Ishikawa (cell line): ENCODE results near the gene WNK3.

Experiments used
- CEBPB ChIP-seq: IDR thresholded peaks from 2 replicates; pipeline ENCODE4 v1.6.1; 2012
- CREB1 ChIP-seq: IDR thresholded peaks from 2 replicates; pipeline ENCODE4 v1.6.1; 2012; ENCODE audit warnings: low read depth
- EGR1 ChIP-seq: IDR thresholded peaks from 2 replicates; pipeline ENCODE4 v1.6.1; 2012
- EP300 ChIP-seq: IDR thresholded peaks from 2 replicates; pipeline ENCODE4 v1.6.1; 2012; ENCODE audit warnings: borderline replicate concordance
- TCF12 ChIP-seq: IDR thresholded peaks from 2 replicates; pipeline ENCODE4 v1.6.1; 2012; ENCODE audit warnings: low read depth

DNA sequence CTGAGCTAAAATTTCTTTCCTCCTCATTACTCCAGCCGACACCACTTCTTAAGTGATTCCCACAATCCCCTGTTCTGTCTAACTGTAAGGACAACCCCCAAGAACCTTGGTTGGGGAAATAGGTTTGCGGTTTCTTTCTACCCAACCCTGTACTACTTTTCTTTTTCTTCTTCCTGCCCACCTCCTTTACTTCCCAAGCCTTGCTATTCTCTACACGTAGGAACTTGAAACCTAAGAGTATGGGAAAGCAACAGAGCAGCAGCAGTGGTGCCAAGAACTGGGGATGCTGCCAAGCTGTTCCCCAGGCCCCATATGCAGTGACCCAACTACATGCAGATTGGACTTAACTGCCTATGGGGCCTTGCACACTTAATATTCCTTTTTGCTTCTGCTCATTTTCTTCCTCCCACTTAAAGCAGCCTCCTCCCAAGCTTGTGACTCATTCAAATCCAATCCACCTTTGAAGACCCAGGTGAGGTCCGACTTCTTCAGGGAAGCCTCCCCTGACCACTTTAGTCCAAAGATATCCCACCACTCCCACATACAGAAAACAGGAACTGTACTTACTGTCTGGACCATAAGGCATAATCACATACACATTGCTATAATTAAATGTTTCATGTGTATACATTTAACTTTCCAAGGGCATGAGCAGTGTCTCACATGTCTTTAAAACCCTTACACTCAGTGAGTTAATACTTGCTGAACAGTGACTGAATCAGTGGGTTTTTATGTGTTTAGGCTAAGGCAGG is 176.5 kb downstream of the WNK3 start:
- no peak for TF ChIP-seq EGR1
- no peak for TF ChIP-seq EP300
- TF ChIP-seq TCF12 = no peak
- no peak for TF ChIP-seq CREB1
- TF ChIP-seq CEBPB = no peak
